ENCODE data around the gene MRPL48. TPM values are rescaled to one million over a fixed set of nuclear protein-coding genes. Genes with fewer than 3 reads are reported as not detected.

Gene MRPL48
- polyA plus RNA-seq, 2 of the 4 experiments (the other 2 are of a cell fraction), result 57.2 to 103 TPM

GRCh38 chr11:73760679-73761402 is 26.8 kb upstream of the MRPL48 start, which contains the start of gene RAB6A:
Gene RAB6A, minus strand, starts transcription at chr11:73761074. Its CDS starts 439 bp downstream, at chr11:73760635.
- H3K4me3 ChIP-seq, result peak within 1 kb of the TSS; percentile 94
- H3K27ac ChIP-seq, result peak within 1 kb of the TSS; percentile 91 to 98
- ChIA-PET CTCF (interaction anchor here (0.6 to 2.2 kb wide), 13 partner anchors 9 to 170 kb away, joined by 3 to 16 read pairs (median 4); partner anchors contain the start of gene MRPL48), POLR2A (interaction anchor here (0.6 to 3.3 kb wide), 12 partner anchors 9 to 732 kb away, joined by 3 to 89 read pairs (median 4); partner anchors contain the start of genes LIPT2, MRPL48 and UCP2)
- DNase-seq (ENCODE audit: low read depth in 1 of 2, low spot score in 1 of 2) (peak; percentile 96 to 99), FAIRE-seq (no peak), ATAC-seq (peak; percentile 87 to 92)
- H3K4me2 ChIP-seq, result peak within 1 kb of the TSS; percentile 95
- H3K4me1 ChIP-seq, result peaks cover 23% of the 10 kb centered on the region; the same call in 2 of the 3 replicates
- no peaks in the 10 kb centered on the region for H3K9me3 ChIP-seq
- 1% methylated on average over 40 of the region's 74 CpGs for WGBS (ENCODE audit: missing lambda C conversion rate)
- peak; percentile 75 for TF ChIP-seq BCL3 (IDR thresholded peaks at IDR 0.05)
- TF ChIP-seq JUN (IDR thresholded peaks at IDR 0.05), result peak; percentile 34 to 76; a peak in 3 of 5 replicates
- no peak for TF ChIP-seq RCOR1 (IDR thresholded peaks at IDR 0.05; ENCODE audit: low read depth, low read length)
- no peak for TF ChIP-seq TP53 (CRISPR knock-in tag; IDR thresholded peaks at IDR 0.05)
- TF ChIP-seq NFE2L2 (conservative IDR thresholded peaks at IDR 0.05; ENCODE audit: low read length), result no peak
- TF ChIP-seq CBX2 (IDR thresholded peaks at IDR 0.05; ENCODE audit: borderline replicate concordance, low read depth), result no peak
- TF ChIP-seq NPAS2 (CRISPR knock-in tag; IDR thresholded peaks at IDR 0.05; ENCODE audit: borderline replicate concordance), result no peak
- TF ChIP-seq HEYL (CRISPR knock-in tag; IDR thresholded peaks at IDR 0.05), result no peak
- TF ChIP-seq RAD21 (conservative IDR thresholded peaks at IDR 0.05 in 1 of 2, IDR thresholded peaks at IDR 0.05 in 1 of 2), result peak in 1 of 2 experiments; percentile 17; a peak in 1 of 5 replicates
- no peak for TF ChIP-seq HMGXB4 (CRISPR knock-in tag; IDR thresholded peaks at IDR 0.05; ENCODE audit: borderline replicate concordance)
- no peak for TF ChIP-seq E2F6 (IDR thresholded peaks at IDR 0.05; ENCODE audit: borderline replicate concordance, low read depth)
- TF ChIP-seq JUNB (IDR thresholded peaks at IDR 0.05), result no peak
- no peak for TF ChIP-seq REST (IDR thresholded peaks at IDR 0.05)
- TF ChIP-seq RNF2 (IDR thresholded peaks at IDR 0.05; ENCODE audit: borderline replicate concordance, low read depth), result no peak
- TF ChIP-seq ZFP36 (IDR thresholded peaks at IDR 0.05; ENCODE audit: borderline replicate concordance, partially characterized antibody), result no peak
- no peak for TF ChIP-seq BHLHE40 (IDR thresholded peaks at IDR 0.05; ENCODE audit: low read depth, low read length)
- TF ChIP-seq CHD4 (IDR thresholded peaks at IDR 0.05; ENCODE audit: borderline replicate concordance), result no peak
- no peak for TF ChIP-seq PBX3 (IDR thresholded peaks at IDR 0.05)
- no peak for TF ChIP-seq POLR2AphosphoS2 (conservative IDR thresholded peaks at IDR 0.05; ENCODE audit: low read length)
- TF ChIP-seq MAFK (IDR thresholded peaks at IDR 0.05; ENCODE audit: partially characterized antibody), result peak; percentile 80
- peak; percentile 66; the same call in 1 of the 2 replicates for TF ChIP-seq MYC (IDR thresholded peaks at IDR 0.05; ENCODE audit: borderline replicate concordance, low read length)
- TF ChIP-seq POLR2A (IDR thresholded peaks at IDR 0.05; ENCODE audit: low read length), result peak; percentile 86
- TF ChIP-seq ELK1 (IDR thresholded peaks at IDR 0.05; ENCODE audit: low read depth, low read length), result no peak
- TF ChIP-seq SREBF2 (IDR thresholded peaks at IDR 0.05), result no peak
- no peak for TF ChIP-seq ZC3H11A (IDR thresholded peaks at IDR 0.05)
- TF ChIP-seq KDM5A (IDR thresholded peaks at IDR 0.05), result no peak
- TF ChIP-seq HOXA7 (CRISPR knock-in tag; IDR thresholded peaks at IDR 0.05), result no peak
- peak; percentile 28; the same call in 1 of the 2 replicates for TF ChIP-seq PHF8 (IDR thresholded peaks at IDR 0.05; ENCODE audit: borderline replicate concordance, low read depth)
- peak; percentile 81 for TF ChIP-seq RFX5 (IDR thresholded peaks at IDR 0.05)
- peak; percentile 6; the same call in 1 of the 3 replicates for TF ChIP-seq SMC3 (IDR thresholded peaks at IDR 0.05)

Measured in A549 (cell line).